ENCODE data around the gene TNFSF8. TPM values are rescaled to one million over a fixed set of nuclear protein-coding genes. Genes with fewer than 3 reads are reported as not detected.

TNFSF8 gene
- total and polyA plus RNA-seq, 9 of the 15 experiments (the other 6 are each of a cell fraction or from before 2014, with no cell fraction given): 0.09 TPM; not detected in 8

GRCh38 chr9:114923918-114924317, 6.5 kb downstream of the TNFSF8 start (continued):
- no peak for TF ChIP-seq NCOA2 (IDR thresholded peaks at IDR 0.05; ENCODE audit: partially characterized antibody in 2 of 2)
- TF ChIP-seq NR2C1 (IDR thresholded peaks at IDR 0.05): no peak
- no peak for TF ChIP-seq NR2C1 (tag; IDR thresholded peaks at IDR 0.05)
- TF ChIP-seq TOE1 (IDR thresholded peaks at IDR 0.05; ENCODE audit: borderline replicate concordance): no peak
- TF ChIP-seq TOE1 (CRISPR knock-in tag; IDR thresholded peaks at IDR 0.05; ENCODE audit: borderline replicate concordance, low read depth): no peak
- no peak for TF ChIP-seq FOXJ2 (tag; IDR thresholded peaks at IDR 0.05)
- no peak for TF ChIP-seq ZNF263 (CRISPR knock-in tag; IDR thresholded peaks at IDR 0.05; ENCODE audit: borderline replicate concordance)

GRCh38 chr9:114921171-114921570, 9.2 kb downstream of the TNFSF8 start:
- H3K9ac ChIP-seq (ENCODE audit: insufficient read depth in 1 of 2, low read depth in 2 of 2, low read length in 2 of 2): no peak overlapping the region
- no peaks in the 10 kb centered on the region for H4K20me1 ChIP-seq (replicated peaks; ENCODE audit: control insufficient read depth, insufficient read depth, low read length)
- no peak for ATAC-seq
- no peak for FAIRE-seq
- in situ Hi-C loops (cut with MboI): loop anchor here (25.0 kb wide), 1 partner anchor 184 kb away; no protein-coding TSS in a partner anchor
- no peak overlapping the region for H2AFZ ChIP-seq (ENCODE audit: low read depth, low read length)
- no TSS peak for BruUV-seq (replicated peaks)
- no peaks in the 10 kb centered on the region for H3K36me3 ChIP-seq (ENCODE audit: control insufficient read depth, insufficient read depth, low read length)
- H3K4me3 ChIP-seq: no peak overlapping the region
- WGBS (ENCODE audit: insufficient coverage, low coverage, missing lambda C conversion rate): 0% methylated on average over 1 of the region's 1 CpG
- intact Hi-C loops (cut with micrococcal nuclease): no loop called here
- ChIA-PET CTCF (ENCODE audit: low intra/inter-chr PET ratio) (no interaction called here), POLR2A (interaction anchor here (1.1 kb wide), 1 partner anchor 10 kb away, joined by 3 read pairs; no protein-coding TSS in a partner anchor)
- TF ChIP-seq CHD4 (IDR thresholded peaks at IDR 0.05; ENCODE audit: insufficient read depth, insufficient replicate concordance, low read depth, low read length, poor library complexity, severe bottlenecking) (no peak), PHB (CRISPR knock-in tag; IDR thresholded peaks at IDR 0.05) (no peak), TAF9B (IDR thresholded peaks at IDR 0.05; ENCODE audit: partially characterized antibody) (no peak), ZNF445 (CRISPR knock-in tag; IDR thresholded peaks at IDR 0.05; ENCODE audit: low read depth) (no peak), HNRNPUL1 (IDR thresholded peaks at IDR 0.05; ENCODE audit: low read length) (no peak), SNRNP70 (optimal IDR thresholded peaks at IDR 0.05; ENCODE audit: low read depth, low read length) (no peak), TSHZ1 (CRISPR knock-in tag; IDR thresholded peaks at IDR 0.05) (no peak), TCFL5 (CRISPR knock-in tag; conservative IDR thresholded peaks at IDR 0.05) (no peak), SMARCE1 (IDR thresholded peaks at IDR 0.05) (no peak), SREBF2 (CRISPR knock-in tag; IDR thresholded peaks at IDR 0.05) (no peak), CHD2 (IDR thresholded peaks at IDR 0.05; ENCODE audit: low read depth, low read length) (no peak), ZNF766 (CRISPR knock-in tag; conservative IDR thresholded peaks at IDR 0.05) (no peak), ZNF644 (tag; IDR thresholded peaks at IDR 0.05; ENCODE audit: low read depth) (no peak), TEAD4 (IDR thresholded peaks at IDR 0.05; ENCODE audit: low read length) (no peak), TEAD4 (CRISPR knock-in tag; IDR thresholded peaks at IDR 0.05; ENCODE audit: borderline replicate concordance) (no peak)
- H3K9me3 ChIP-seq (replicated peaks; ENCODE audit: control insufficient read depth, insufficient read depth, low read depth, low read length): no peaks in the 10 kb centered on the region
- no peak overlapping the region for H3K4me2 ChIP-seq (ENCODE audit: insufficient read depth, low read length)
- H3K79me2 ChIP-seq (ENCODE audit: control insufficient read depth, insufficient read depth, low read length): no peaks in the 10 kb centered on the region
- H3K4me1 ChIP-seq (replicated peaks in 1 of 2; ENCODE audit: control insufficient read depth in 2 of 2, insufficient read depth in 2 of 2, low read length in 2 of 2): no peaks in the 10 kb centered on the region
- no peak for DNase-seq (ENCODE audit: extremely low read depth in 1 of 4, low spot score in 3 of 4)
- H3K27me3 ChIP-seq (ENCODE audit: control insufficient read depth in 2 of 2, insufficient read depth in 2 of 2, low read length in 2 of 2): no peaks in the 10 kb centered on the region
- H3K27ac ChIP-seq (ENCODE audit: extremely low read depth, low read depth, low read length): no peak overlapping the region
- H3K9me1 ChIP-seq (ENCODE audit: control insufficient read depth, insufficient read depth, low read length): no peaks in the 10 kb centered on the region
